Testis (tissue), 2 donors: ENCODE results near the gene FAM53C.

Experiments used
- POLR2A ChIP-seq: fragments of 450-650 bp; IDR thresholded peaks from one replicate; pipeline ENCODE4 v1.6.1; 2017; ENCODE audit warnings: antibody characterized with exemption, mild to moderate bottlenecking, moderate library complexity
- TF ChIP-seq, protein P1 (sequence below), 3 experiments: fragments of 450-650 bp in 2 of 3; fragments of 200-600 bp in 1 of 3; sonication (generic) in 1 of 3; IDR thresholded peaks; one replicate each; pipeline ENCODE4 v1.5.1; 2016 to 2019; ENCODE audit warnings: antibody characterized with exemption in 3 of 3, mild to moderate bottlenecking in 2 of 3, moderate library complexity in 1 of 3

DNA sequence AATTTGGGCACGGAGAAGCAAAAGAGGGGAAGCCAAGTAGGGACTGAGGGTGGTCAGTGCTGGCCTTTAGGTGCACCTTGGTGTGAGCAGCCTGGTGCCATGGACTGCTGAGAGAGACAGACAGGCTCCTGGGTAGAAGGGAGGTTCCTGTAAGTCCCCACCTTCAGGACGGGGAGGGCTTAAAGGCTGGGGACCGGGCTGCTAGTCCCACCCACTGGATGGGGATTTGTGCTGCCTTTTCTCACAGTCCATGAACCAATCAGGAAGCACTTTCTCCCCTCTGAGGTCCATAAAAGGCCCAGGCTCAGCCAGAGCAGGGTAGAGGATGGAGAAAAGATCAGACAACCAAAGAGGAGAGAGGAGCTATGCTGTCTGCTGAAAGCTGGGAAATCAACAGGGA is 21.7 kb upstream of the FAM53C start:
- TF ChIP-seq POLR2A = no peak
- TF ChIP-seq, protein P1, sequence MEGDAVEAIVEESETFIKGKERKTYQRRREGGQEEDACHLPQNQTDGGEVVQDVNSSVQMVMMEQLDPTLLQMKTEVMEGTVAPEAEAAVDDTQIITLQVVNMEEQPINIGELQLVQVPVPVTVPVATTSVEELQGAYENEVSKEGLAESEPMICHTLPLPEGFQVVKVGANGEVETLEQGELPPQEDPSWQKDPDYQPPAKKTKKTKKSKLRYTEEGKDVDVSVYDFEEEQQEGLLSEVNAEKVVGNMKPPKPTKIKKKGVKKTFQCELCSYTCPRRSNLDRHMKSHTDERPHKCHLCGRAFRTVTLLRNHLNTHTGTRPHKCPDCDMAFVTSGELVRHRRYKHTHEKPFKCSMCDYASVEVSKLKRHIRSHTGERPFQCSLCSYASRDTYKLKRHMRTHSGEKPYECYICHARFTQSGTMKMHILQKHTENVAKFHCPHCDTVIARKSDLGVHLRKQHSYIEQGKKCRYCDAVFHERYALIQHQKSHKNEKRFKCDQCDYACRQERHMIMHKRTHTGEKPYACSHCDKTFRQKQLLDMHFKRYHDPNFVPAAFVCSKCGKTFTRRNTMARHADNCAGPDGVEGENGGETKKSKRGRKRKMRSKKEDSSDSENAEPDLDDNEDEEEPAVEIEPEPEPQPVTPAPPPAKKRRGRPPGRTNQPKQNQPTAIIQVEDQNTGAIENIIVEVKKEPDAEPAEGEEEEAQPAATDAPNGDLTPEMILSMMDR (IDR thresholded peaks at IDR 0.05) = no peak
